Mesendoderm (in vitro differentiated cells): ENCODE data around the gene C13orf42.

Source experiments
- DNase-seq: peaks from one replicate; pipeline ENCODE4 v3.0.0; 2013
- H2AK5ac ChIP-seq: 2 replicates; pipeline ENCODE4 v1.6.1; 2013; ENCODE audit warnings: low read length, inconsistent platforms
- H2BK120ac ChIP-seq: 2 replicates; pipeline ENCODE4 v1.6.1; 2013; ENCODE audit warnings: low read depth, mild to moderate bottlenecking, low read length, moderate library complexity, mixed read lengths
- H2BK15ac ChIP-seq: replicated peaks from 2 replicates; pipeline ENCODE4 v1.6.1; 2013; ENCODE audit warnings: low read depth, mild to moderate bottlenecking, moderate library complexity
- H2BK5ac ChIP-seq: 2 replicates; pipeline ENCODE4 v1.6.1; 2013; ENCODE audit warnings: low read length, inconsistent platforms
- H3K18ac ChIP-seq: 2 replicates; pipeline ENCODE4 v1.6.1; 2013; ENCODE audit warnings: mild to moderate bottlenecking, low read length, mixed read lengths
- H3K23ac ChIP-seq: one replicate; pipeline ENCODE4 v1.6.1; 2013; ENCODE audit warnings: low read length
- H3K27ac ChIP-seq: 2 replicates; pipeline ENCODE4 v1.5.1; 2013; ENCODE audit warnings: low read depth, mild to moderate bottlenecking, inconsistent platforms, low read length, moderate library complexity
- H3K27me3 ChIP-seq: 2 replicates; pipeline ENCODE4 v1.6.1; 2013; ENCODE audit warnings: low read length, control low read depth, mild to moderate bottlenecking, inconsistent platforms; ENCODE audit not compliant: insufficient read depth, poor library complexity
- H3K36me3 ChIP-seq: 2 replicates; pipeline ENCODE4 v1.6.1; 2013; ENCODE audit warnings: low read length, inconsistent platforms; ENCODE audit not compliant: control insufficient read depth, insufficient read depth
- H3K4ac ChIP-seq: one replicate; pipeline ENCODE4 v1.6.1; 2013; ENCODE audit warnings: low read depth, mild to moderate bottlenecking, low read length, moderate library complexity
- H3K4me1 ChIP-seq: 2 replicates; pipeline ENCODE4 v1.6.1; 2013; ENCODE audit warnings: low read depth, low read length, inconsistent platforms; ENCODE audit not compliant: control insufficient read depth
- H3K4me2 ChIP-seq: 2 replicates; pipeline ENCODE4 v1.6.1; 2013; ENCODE audit warnings: low read length
- H3K4me3 ChIP-seq: 2 replicates; pipeline ENCODE4 v1.5.1; 2013; ENCODE audit warnings: mild to moderate bottlenecking, low read length
- H3K56ac ChIP-seq: one replicate; pipeline ENCODE4 v1.6.1; 2013; ENCODE audit warnings: low read length
- H3K79me1 ChIP-seq: 2 replicates; pipeline ENCODE4 v1.6.1; 2013; ENCODE audit warnings: low read length, inconsistent platforms
- H3K79me2 ChIP-seq: 2 replicates; pipeline ENCODE4 v1.6.1; 2013; ENCODE audit warnings: mild to moderate bottlenecking, low read length; ENCODE audit not compliant: control insufficient read depth, insufficient read depth
- H3K9ac ChIP-seq: 2 replicates; pipeline ENCODE4 v1.6.1; 2013; ENCODE audit warnings: low read length, inconsistent platforms
- H4K5ac ChIP-seq: one replicate; pipeline ENCODE4 v1.6.1; 2013; ENCODE audit warnings: low read length
- H4K8ac ChIP-seq: one replicate; pipeline ENCODE4 v1.6.1; 2013; ENCODE audit warnings: low read depth, mild to moderate bottlenecking, control low read depth, low read length, moderate library complexity
- WGBS: extraction: QIAGEN DNeasy Blood & Tissue Kit; methylation state at CpG from one replicate; pipeline ENCODE4 v1.1.7; 2013; ENCODE audit warnings: low lambda C conversion rate, missing lambda C conversion rate; ENCODE audit not compliant: insufficient coverage; ENCODE audit errors: extremely low coverage; 5-methylcytosine and 5-hydroxymethylcytosine counted together

C13orf42 gene

GRCh38 chr13:51035978-51036377, 75.1 kb downstream of the C13orf42 start:
- H4K5ac ChIP-seq = no peak overlapping the region
- no peak overlapping the region for H3K4me2 ChIP-seq
- no peak overlapping the region for H2AK5ac ChIP-seq
- DNase-seq = no peak
- WGBS = no CpG with 5 or more reads among the region's 2 CpGs
- no peaks in the 10 kb centered on the region for H3K36me3 ChIP-seq
- H3K27me3 ChIP-seq = no peaks in the 10 kb centered on the region
- no peak overlapping the region for H3K23ac ChIP-seq
- no peak overlapping the region for H3K56ac ChIP-seq
- H2BK120ac ChIP-seq = no peak overlapping the region
- H3K79me1 ChIP-seq = no peaks in the 10 kb centered on the region
- no peaks in the 10 kb centered on the region for H3K4me1 ChIP-seq
- no peak overlapping the region for H3K18ac ChIP-seq
- H3K27ac ChIP-seq = no peak overlapping the region
- no peak overlapping the region for H3K4me3 ChIP-seq
- H3K9ac ChIP-seq = no peak overlapping the region
- H3K4ac ChIP-seq = no peak overlapping the region
- H4K8ac ChIP-seq = no peak overlapping the region
- H2BK5ac ChIP-seq = no peak overlapping the region
- H3K79me2 ChIP-seq = no peaks in the 10 kb centered on the region
- no peak overlapping the region for H2BK15ac ChIP-seq

GRCh38 chr13:51035469-51035868, 75.6 kb downstream of the C13orf42 start:
- no peak overlapping the region for H3K9ac ChIP-seq
- H3K23ac ChIP-seq = no peak overlapping the region
- WGBS = no CpG with 5 or more reads among the region's 4 CpGs
- no peak overlapping the region for H3K4me3 ChIP-seq
- no peaks in the 10 kb centered on the region for H3K27me3 ChIP-seq
- H3K18ac ChIP-seq = no peak overlapping the region
- H2BK120ac ChIP-seq = no peak overlapping the region
- no peaks in the 10 kb centered on the region for H3K4me1 ChIP-seq
- no peaks in the 10 kb centered on the region for H3K79me1 ChIP-seq
- no peak overlapping the region for H2BK5ac ChIP-seq
- H3K79me2 ChIP-seq = no peaks in the 10 kb centered on the region
- no peak for DNase-seq
- H3K36me3 ChIP-seq = no peaks in the 10 kb centered on the region
- no peak overlapping the region for H3K4ac ChIP-seq
- no peak overlapping the region for H3K27ac ChIP-seq
- no peak overlapping the region for H2AK5ac ChIP-seq
- H3K56ac ChIP-seq = no peak overlapping the region
- H4K8ac ChIP-seq = no peak overlapping the region
- no peak overlapping the region for H3K4me2 ChIP-seq
- no peak overlapping the region for H2BK15ac ChIP-seq
- H4K5ac ChIP-seq = no peak overlapping the region

GRCh38 chr13:51034906-51035305, 76.2 kb downstream of the C13orf42 start:
- Histone ChIP-seq H2BK5ac (no peak overlapping the region), H3K56ac (no peak overlapping the region), H3K27me3 (no peaks in the 10 kb centered on the region), H3K79me2 (no peaks in the 10 kb centered on the region), H3K23ac (no peak overlapping the region), H4K5ac (no peak overlapping the region), H3K27ac (no peak overlapping the region), H3K79me1 (no peaks in the 10 kb centered on the region), H2BK15ac (no peak overlapping the region), H3K18ac (no peak overlapping the region), H3K4me3 (no peak overlapping the region), H2AK5ac (no peak overlapping the region), H3K9ac (no peak overlapping the region), H2BK120ac (no peak overlapping the region), H3K36me3 (no peaks in the 10 kb centered on the region), H4K8ac (no peak overlapping the region), H3K4me1 (no peaks in the 10 kb centered on the region), H3K4ac (no peak overlapping the region), H3K4me2 (no peak overlapping the region)
- WGBS = no CpG with 5 or more reads among the region's 3 CpGs
- DNase-seq = no peak

- Histone ChIP-seq H2AK5ac (no peak overlapping the region), H2BK5ac (no peak overlapping the region), H3K79me2 (no peaks in the 10 kb centered on the region), H2BK120ac (no peak overlapping the region), H3K56ac (no peak overlapping the region), H3K27ac (no peak overlapping the region), H3K4ac (no peak overlapping the region), H4K8ac (no peak overlapping the region), H3K4me2 (no peak overlapping the region), H3K79me1 (no peaks in the 10 kb centered on the region), H2BK15ac (no peak overlapping the region), H3K18ac (no peak overlapping the region), H3K4me1 (no peaks in the 10 kb centered on the region), H3K36me3 (no peaks in the 10 kb centered on the region), H3K4me3 (no peak overlapping the region), H3K23ac (no peak overlapping the region), H3K27me3 (no peaks in the 10 kb centered on the region), H3K9ac (no peak overlapping the region), H4K5ac (no peak overlapping the region)
- no peak for DNase-seq
- WGBS = no CpG with 5 or more reads among the region's 5 CpGs
These were observed 77.5 kb downstream of the C13orf42 start for GRCh38 chr13:51033421-51034185.

- no peaks in the 10 kb centered on the region for H3K4me1 ChIP-seq
- no peak overlapping the region for H2AK5ac ChIP-seq
- no peaks in the 10 kb centered on the region for H3K79me2 ChIP-seq
- no peak overlapping the region for H3K4me3 ChIP-seq
- H2BK15ac ChIP-seq = no peak overlapping the region
- no CpG with 5 or more reads among the region's 3 CpGs for WGBS
- H3K27me3 ChIP-seq = no peaks in the 10 kb centered on the region
- H3K4ac ChIP-seq = no peak overlapping the region
- no peak overlapping the region for H3K4me2 ChIP-seq
- no peak for DNase-seq
- H2BK5ac ChIP-seq = no peak overlapping the region
- H3K36me3 ChIP-seq = no peaks in the 10 kb centered on the region
- H2BK120ac ChIP-seq = no peak overlapping the region
- H3K56ac ChIP-seq = no peak overlapping the region
- no peak overlapping the region for H4K5ac ChIP-seq
- no peaks in the 10 kb centered on the region for H3K79me1 ChIP-seq
- H3K18ac ChIP-seq = no peak overlapping the region
- H4K8ac ChIP-seq = no peak overlapping the region
- no peak overlapping the region for H3K27ac ChIP-seq
- no peak overlapping the region for H3K23ac ChIP-seq
- no peak overlapping the region for H3K9ac ChIP-seq
These were observed 78.2 kb downstream of the C13orf42 start for GRCh38 chr13:51032831-51033230.
